ENCODE measurements around the gene PLCXD3. TPM values are rescaled to one million over a fixed set of nuclear protein-coding genes. Genes with fewer than 3 reads are reported as not detected.

The PLCXD3 gene
- total and polyA plus RNA-seq, 2 of the 8 experiments (the other 6 are each of a cell fraction or from before 2014, with no cell fraction given): 0.03 to 0.07 TPM

GRCh38 chr5:41510176-41510831 lies at the start of gene PLCXD3 (continued):
- TF ChIP-seq BCL11A (IDR thresholded peaks at IDR 0.05; ENCODE audit: low read depth in 2 of 2, low read length in 2 of 2) (no peak), RAD21 (IDR thresholded peaks at IDR 0.05 in 1 of 2, conservative IDR thresholded peaks at IDR 0.05 in 1 of 2; ENCODE audit: low read depth in 2 of 2, low read length in 2 of 2) (no peak), BRCA1 (IDR thresholded peaks at IDR 0.05; ENCODE audit: low read depth, low read length) (no peak), MAX (IDR thresholded peaks at IDR 0.05) (peak; percentile 90), KDM4A (IDR thresholded peaks at IDR 0.05; ENCODE audit: low read depth, low read length, severe bottlenecking) (peak; percentile 96), ASH2L (IDR thresholded peaks at IDR 0.05; ENCODE audit: low read length) (peak; percentile 91), RNF2 (IDR thresholded peaks at IDR 0.05; ENCODE audit: borderline replicate concordance, low read depth, low read length, missing control alignments, poor library complexity, severe bottlenecking) (no peak), YY1 (IDR thresholded peaks at IDR 0.05; ENCODE audit: low read depth, low read length) (0 out of 2 replicates have a peak, but pooled peaks have one; percentile 7), CEBPB (IDR thresholded peaks at IDR 0.05; ENCODE audit: low read depth, low read length) (no peak), POLR2AphosphoS5 (IDR thresholded peaks at IDR 0.05; ENCODE audit: low read depth, low read length) (no peak), TAF7 (optimal IDR thresholded peaks at IDR 0.05; ENCODE audit: borderline replicate concordance, low read depth, low read length) (no peak), POLR2A (IDR thresholded peaks at IDR 0.05; ENCODE audit: control extremely low read depth in 1 of 2, low read depth in 2 of 2, low read length in 2 of 2) (no peak), RBBP5 (IDR thresholded peaks at IDR 0.05; ENCODE audit: borderline replicate concordance, low read depth, low read length) (peak; percentile 72; the same call in 1 of the 2 replicates), TAF1 (IDR thresholded peaks at IDR 0.05; ENCODE audit: low read depth, low read length) (no peak), BACH1 (IDR thresholded peaks at IDR 0.05; ENCODE audit: low read length) (no peak), JUN (IDR thresholded peaks at IDR 0.05; ENCODE audit: low read depth, low read length) (no peak), CBX5 (IDR thresholded peaks at IDR 0.05; ENCODE audit: low read depth, low read length) (no peak), PHF8 (conservative IDR thresholded peaks at IDR 0.05; ENCODE audit: low read depth, low read length) (no peak), TCF12 (IDR thresholded peaks at IDR 0.05; ENCODE audit: low read depth, low read length) (no peak), SAP30 (IDR thresholded peaks at IDR 0.05; ENCODE audit: insufficient read depth, insufficient replicate concordance, low read length) (no peak)
